ENCODE results near the gene EXOC3L1. TPM values are rescaled to one million over a fixed set of nuclear protein-coding genes. Genes with fewer than 3 reads are reported as not detected.
A peak's percentile ranks its signal among the peaks of the same experiment; 100 is the strongest.

EXOC3L1 gene
- total RNA-seq, 1 donor from 2014 or later: not detected

GRCh38 chr16:67163999-67164558 lies 25.9 kb downstream of the EXOC3L1 start:
- no peak overlapping the region for H2AFZ ChIP-seq (replicated peaks)
- peak overlapping the region; percentile 84 for H3K4me2 ChIP-seq
- peak overlapping the region; percentile 69 for H3K4me3 Mint-ChIP-seq
- no peaks in the 10 kb centered on the region for H3K9me3 Mint-ChIP-seq
- H3K27me3 Mint-ChIP-seq (ENCODE audit: insufficient read depth, low read depth): peaks cover 82% of the 10 kb centered on the region
- peaks cover 2% of the 10 kb centered on the region for H3K4me1 Mint-ChIP-seq
- H4K20me1 ChIP-seq (ENCODE audit: low read depth): peaks cover 49% of the 10 kb centered on the region
- H3K27me3 ChIP-seq: peaks cover 100% of the 10 kb centered on the region
- no peaks in the 10 kb centered on the region for H3K36me3 ChIP-seq
- no peaks in the 10 kb centered on the region for H3K36me3 Mint-ChIP-seq
- H3F3A ChIP-seq (ENCODE audit: low read depth): peaks cover 20% of the 10 kb centered on the region
- H3K9ac ChIP-seq: no peak overlapping the region
- peak; percentile 48 for DNase-seq (ENCODE audit: low spot score)
- peak overlapping the region; percentile 47 for H3K4me3 ChIP-seq
- no peak overlapping the region for H3K27ac Mint-ChIP-seq
- H3K4me1 ChIP-seq: no peaks in the 10 kb centered on the region
- H3K27ac ChIP-seq: no peak overlapping the region
- no peaks in the 10 kb centered on the region for H3K9me3 ChIP-seq (ENCODE audit: low read depth)
- TF ChIP-seq, protein P1, sequence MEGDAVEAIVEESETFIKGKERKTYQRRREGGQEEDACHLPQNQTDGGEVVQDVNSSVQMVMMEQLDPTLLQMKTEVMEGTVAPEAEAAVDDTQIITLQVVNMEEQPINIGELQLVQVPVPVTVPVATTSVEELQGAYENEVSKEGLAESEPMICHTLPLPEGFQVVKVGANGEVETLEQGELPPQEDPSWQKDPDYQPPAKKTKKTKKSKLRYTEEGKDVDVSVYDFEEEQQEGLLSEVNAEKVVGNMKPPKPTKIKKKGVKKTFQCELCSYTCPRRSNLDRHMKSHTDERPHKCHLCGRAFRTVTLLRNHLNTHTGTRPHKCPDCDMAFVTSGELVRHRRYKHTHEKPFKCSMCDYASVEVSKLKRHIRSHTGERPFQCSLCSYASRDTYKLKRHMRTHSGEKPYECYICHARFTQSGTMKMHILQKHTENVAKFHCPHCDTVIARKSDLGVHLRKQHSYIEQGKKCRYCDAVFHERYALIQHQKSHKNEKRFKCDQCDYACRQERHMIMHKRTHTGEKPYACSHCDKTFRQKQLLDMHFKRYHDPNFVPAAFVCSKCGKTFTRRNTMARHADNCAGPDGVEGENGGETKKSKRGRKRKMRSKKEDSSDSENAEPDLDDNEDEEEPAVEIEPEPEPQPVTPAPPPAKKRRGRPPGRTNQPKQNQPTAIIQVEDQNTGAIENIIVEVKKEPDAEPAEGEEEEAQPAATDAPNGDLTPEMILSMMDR (IDR thresholded peaks at IDR 0.05): no peak
- TF ChIP-seq EZH2phosphoT487 (IDR thresholded peaks at IDR 0.05) (peak; percentile 45), EZH2 (IDR thresholded peaks at IDR 0.05) (peak; percentile 82)
- no peaks in the 10 kb centered on the region for H3K79me2 ChIP-seq (ENCODE audit: low read depth)

- Mint-ChIP-seq H3K27me3 (ENCODE audit: insufficient read depth, low read depth) (peaks cover 83% of the 10 kb centered on the region), H3K27ac (no peak overlapping the region), H3K4me1 (peaks cover 6% of the 10 kb centered on the region), H3K4me3 (peak overlapping the region; percentile 69), H3K36me3 (no peaks in the 10 kb centered on the region), H3K9me3 (no peaks in the 10 kb centered on the region)
- no peaks in the 10 kb centered on the region for H3K4me1 ChIP-seq
- no peaks in the 10 kb centered on the region for H3K9me3 ChIP-seq (ENCODE audit: low read depth)
- H3K79me2 ChIP-seq (ENCODE audit: low read depth): no peaks in the 10 kb centered on the region
- peak overlapping the region; percentile 47 for H3K4me3 ChIP-seq
- H3K27ac ChIP-seq: no peak overlapping the region
- no peak overlapping the region for H3K9ac ChIP-seq
- peaks cover 20% of the 10 kb centered on the region for H3F3A ChIP-seq (ENCODE audit: low read depth)
- TF ChIP-seq EZH2phosphoT487 (IDR thresholded peaks at IDR 0.05) (peak; percentile 82), EZH2 (IDR thresholded peaks at IDR 0.05) (peak; percentile 99)
- TF ChIP-seq, protein P1 (IDR thresholded peaks at IDR 0.05): peak; percentile 12
- H4K20me1 ChIP-seq (ENCODE audit: low read depth): peaks cover 49% of the 10 kb centered on the region
- H3K27me3 ChIP-seq: peaks cover 100% of the 10 kb centered on the region
- peak overlapping the region; percentile 87 for H2AFZ ChIP-seq (replicated peaks)
- no peaks in the 10 kb centered on the region for H3K36me3 ChIP-seq
- H3K4me2 ChIP-seq: peak overlapping the region; percentile 84
- peak; percentile 82 for DNase-seq (ENCODE audit: low spot score)
These were observed 26.6 kb downstream of the EXOC3L1 start for GRCh38 chr16:67163164-67163998.

GRCh38 chr16:67162506-67163163 lies 27.3 kb downstream of the EXOC3L1 start:
- Histone ChIP-seq H3K4me2 (peak overlapping the region; percentile 84), H3K79me2 (ENCODE audit: low read depth) (no peaks in the 10 kb centered on the region), H3K36me3 (no peaks in the 10 kb centered on the region), H3K27ac (no peak overlapping the region), H3K4me1 (no peaks in the 10 kb centered on the region), H3K9me3 (ENCODE audit: low read depth) (no peaks in the 10 kb centered on the region), H3K4me3 (peak overlapping the region; percentile 47), H3K9ac (no peak overlapping the region), H3K27me3 (peaks cover 100% of the 10 kb centered on the region), H3F3A (ENCODE audit: low read depth) (peaks cover 20% of the 10 kb centered on the region), H4K20me1 (ENCODE audit: low read depth) (peaks cover 55% of the 10 kb centered on the region), H2AFZ (replicated peaks) (peak overlapping the region; percentile 87)
- Mint-ChIP-seq H3K27ac (no peak overlapping the region), H3K9me3 (no peaks in the 10 kb centered on the region), H3K4me1 (peaks cover 6% of the 10 kb centered on the region), H3K27me3 (ENCODE audit: insufficient read depth, low read depth) (peaks cover 83% of the 10 kb centered on the region), H3K4me3 (peak overlapping the region; percentile 69), H3K36me3 (no peaks in the 10 kb centered on the region)
- no peak for DNase-seq (ENCODE audit: low spot score)
- TF ChIP-seq, protein P1 (IDR thresholded peaks at IDR 0.05): no peak
- TF ChIP-seq EZH2phosphoT487 (IDR thresholded peaks at IDR 0.05) (peak; percentile 66), EZH2 (IDR thresholded peaks at IDR 0.05) (no peak)

Measured in neural progenitor cell (in vitro differentiated cells).